HG02840 (cell line): Measurements from ENCODE around the gene IGF2BP3.
"Not testable (repeated sequence)": the region's sequence is repeated elsewhere in the genome, so short reads cannot be mapped to it uniquely, and the experiment has no call there.

ENCODE experiments used
- ATAC-seq: cut with Tn5 transposase; IDR thresholded peaks from one replicate; pipeline ENCODE4 v1.9.1; 2021; ENCODE audit warnings: mild to moderate bottlenecking, moderate library complexity, moderate number of reproducible peaks; ENCODE audit not compliant: unreplicated experiment, low FRiP score

The IGF2BP3 gene

DNA sequence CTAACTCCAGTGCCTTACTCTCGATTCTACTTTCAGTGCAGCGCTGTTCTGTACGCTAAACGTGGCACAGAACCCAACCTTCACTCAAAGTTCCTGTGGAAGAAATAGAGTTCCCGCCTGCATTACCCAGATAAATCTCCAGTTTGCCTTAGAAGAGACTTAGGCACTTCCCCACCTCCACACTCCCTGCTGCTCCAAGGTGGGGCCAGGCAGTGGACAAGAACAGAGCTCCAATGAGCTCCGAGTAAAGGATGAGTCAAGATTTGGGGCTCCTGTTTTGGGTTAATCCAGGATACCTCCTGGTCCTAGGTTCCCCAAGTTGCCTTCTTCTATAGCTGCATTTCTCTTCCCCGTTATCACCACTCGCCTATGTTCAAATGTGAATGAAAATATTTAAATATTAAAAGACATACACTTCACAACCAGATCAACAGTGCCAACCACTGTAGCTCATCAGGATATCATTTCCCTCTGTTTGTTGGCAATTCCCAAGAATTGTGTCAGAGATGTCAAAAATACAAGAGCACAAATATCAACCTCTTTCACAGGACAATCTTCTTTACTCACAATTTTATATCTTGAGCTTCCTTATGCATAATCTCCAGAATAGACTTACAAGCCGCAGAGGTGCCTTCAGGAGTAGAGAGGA is 123.1 kb downstream of the IGF2BP3 start:
- ATAC-seq: no peak

DNA sequence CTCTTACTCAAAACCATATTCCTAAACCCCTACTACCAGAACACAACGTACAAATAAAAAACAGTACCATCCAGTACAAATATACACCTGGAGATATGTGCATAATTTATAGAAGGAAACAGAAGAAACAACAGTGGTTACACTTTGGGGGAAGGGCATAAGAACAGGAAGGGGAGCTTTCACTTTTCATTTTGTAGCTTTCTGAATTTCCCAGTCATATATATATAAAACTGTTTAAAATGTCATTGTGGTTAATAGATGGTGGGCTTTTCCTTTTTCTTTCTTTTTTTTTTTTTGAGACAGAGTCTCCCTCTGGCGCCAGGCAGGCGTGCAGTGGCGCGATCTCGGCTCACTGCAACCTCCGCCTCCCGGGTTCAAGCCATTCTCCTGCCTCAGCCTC is 124.0 kb downstream of the IGF2BP3 start:
- ATAC-seq: no peak

DNA sequence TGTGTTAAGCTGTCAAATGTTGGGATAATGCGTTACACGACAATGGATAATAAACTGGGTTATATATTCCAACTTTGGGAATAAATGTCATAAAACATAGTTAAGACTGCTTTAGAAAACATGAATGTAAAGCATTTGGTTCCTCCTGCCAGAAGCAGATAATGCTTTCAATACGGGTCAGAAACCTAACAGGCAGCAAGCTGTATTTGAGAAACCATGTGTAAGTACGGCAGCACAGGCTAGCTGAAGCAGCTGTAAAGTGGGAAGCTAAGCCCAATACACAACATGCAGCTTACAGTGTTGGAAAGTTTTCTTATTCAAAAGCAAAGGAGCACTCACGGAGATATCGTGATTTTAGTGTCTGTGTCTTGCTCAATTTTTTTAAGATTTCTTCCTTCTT is 124.7 kb downstream of the IGF2BP3 start:
- ATAC-seq: no peak

DNA sequence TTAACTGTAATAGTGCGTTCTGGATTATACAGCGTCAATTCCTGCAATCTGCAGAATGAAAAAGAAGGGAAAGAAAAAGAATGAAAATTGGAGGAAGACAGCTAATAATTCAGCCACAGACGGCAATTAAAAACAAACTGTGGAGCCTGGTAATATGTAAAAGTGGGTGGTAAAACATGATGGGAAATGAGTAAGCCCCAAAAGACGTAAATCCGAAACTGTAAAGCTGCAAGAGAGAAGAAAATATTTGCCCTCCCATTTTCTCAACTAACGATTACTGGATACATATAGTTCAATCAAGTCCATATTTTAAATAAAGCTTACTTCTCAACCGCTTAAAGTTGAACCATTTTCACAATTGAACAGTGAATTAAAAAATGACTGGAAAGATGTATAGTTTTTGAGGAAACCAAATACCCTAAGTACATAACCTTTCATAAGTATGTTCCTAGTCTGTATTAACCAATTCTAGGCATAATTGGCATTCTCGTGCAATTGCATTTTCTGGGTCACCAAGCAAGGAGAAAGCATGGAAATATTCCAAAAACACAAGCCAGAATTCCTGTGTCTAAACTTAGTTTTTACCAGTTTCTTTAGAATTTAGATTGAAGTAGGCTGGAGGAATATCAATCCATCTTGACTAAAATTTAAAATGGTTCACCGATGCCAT is 126.3 kb downstream of the IGF2BP3 start:
- ATAC-seq: no peak

DNA sequence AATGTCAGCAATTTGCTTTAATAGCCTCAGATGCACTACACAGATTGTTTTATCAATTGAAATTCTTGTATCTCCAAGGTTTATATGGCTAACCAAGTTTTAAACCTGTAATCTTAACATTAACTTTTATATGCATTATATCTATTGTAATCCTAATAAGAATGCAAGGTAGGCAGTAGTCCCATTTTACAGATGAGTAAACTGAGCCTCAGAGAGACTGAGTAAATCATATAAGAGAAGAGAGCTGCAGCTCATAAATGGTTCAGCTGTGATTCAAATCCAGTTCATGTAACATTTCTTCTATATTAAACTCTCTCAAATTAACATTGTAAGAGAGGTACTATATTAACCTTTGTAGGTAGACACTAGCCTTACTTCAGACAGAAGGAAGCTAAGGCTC is 127.2 kb downstream of the IGF2BP3 start:
- no peak for ATAC-seq

DNA sequence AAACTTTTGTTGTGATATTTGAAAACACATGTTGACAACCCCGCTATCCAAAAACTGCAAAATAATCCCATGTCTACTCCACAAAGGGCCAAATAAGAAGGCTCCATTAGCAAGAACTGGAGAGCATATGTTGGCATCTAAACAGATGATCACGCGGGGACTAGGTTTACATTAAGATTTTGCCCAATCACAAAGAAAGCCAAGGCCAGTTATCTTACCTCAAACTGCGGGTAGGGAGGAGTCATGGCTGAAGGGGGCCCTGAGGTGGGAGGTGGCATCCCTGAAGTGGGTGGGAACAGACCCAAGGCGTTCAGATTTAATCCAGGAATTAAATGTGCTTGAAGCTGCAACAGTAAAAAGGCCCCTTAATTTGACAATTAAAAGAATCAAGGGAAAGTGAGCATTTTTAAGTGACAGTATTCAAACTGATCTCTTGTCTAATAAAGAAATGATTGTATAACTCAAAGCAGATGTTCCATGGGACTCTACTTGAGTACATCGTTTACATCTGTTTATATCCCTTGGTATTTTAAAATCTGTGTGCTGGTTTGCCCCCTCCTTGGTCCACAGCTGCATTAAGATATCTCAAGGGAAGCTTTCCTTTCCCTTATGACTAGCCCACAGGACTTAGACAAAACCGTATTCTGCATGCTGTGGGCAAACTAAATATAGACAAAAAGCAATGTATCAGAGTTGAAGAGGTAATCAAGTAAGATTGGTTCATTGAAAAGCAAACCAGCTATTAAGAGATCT is 128.3 kb downstream of the IGF2BP3 start:
- no peak for ATAC-seq

DNA sequence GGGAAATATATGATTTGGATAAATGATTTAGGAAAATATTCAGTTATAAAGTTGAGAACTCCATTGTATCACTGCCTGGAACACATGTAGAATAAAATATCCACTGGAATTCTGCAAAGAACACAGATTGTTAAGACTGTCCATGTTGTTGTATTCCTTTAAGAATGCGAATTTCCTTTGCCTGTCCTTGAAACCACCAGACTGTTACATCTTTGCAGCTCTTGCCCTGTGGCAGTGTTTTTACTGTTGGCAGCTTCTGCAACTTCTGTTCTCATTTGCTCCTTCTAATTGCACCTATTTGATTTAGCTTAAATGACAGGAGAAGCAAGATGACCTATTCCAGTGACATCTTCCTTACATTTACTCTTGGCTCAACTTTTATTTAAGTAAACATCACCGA is 131.4 kb downstream of the IGF2BP3 start:
- ATAC-seq: no peak

DNA sequence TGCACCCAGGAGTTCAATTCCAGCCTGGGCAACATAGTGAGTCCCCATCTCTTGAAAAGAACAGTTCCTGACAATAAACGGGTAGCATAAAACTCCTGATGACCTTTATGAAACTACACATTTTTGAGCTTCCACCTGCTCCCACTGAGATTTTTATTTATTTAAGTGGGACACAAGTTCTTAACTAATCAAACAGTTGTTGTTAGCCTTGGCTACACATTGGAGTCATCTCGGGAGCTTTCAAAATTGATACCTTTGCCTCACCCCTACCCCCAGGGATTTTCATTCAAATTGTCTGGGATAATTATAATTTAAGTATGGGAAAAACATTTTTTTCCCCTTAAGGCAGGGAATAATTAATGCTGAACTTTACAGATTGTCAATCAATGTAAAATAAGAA is 131.9 kb downstream of the IGF2BP3 start:
- no peak for ATAC-seq

DNA sequence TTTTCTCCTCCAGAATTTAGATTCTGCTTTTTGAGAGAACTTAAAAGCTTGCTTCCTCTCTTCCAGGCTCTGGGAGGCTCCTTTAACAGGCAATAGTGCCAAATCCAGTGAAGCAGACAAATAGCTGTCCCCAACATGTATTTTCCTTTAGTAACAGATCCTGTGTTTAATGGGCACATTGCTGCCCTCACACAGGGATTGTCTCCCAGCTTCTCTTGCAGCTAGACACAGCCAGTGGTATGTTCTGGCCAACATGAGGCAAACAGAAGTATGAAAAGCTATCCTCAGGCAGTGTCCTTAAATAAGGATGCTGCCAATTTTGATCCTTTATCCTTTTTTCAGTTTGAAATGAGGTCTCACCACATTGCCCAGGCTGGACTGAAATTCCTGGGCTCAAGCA is 132.9 kb downstream of the IGF2BP3 start:
- no peak for ATAC-seq

DNA sequence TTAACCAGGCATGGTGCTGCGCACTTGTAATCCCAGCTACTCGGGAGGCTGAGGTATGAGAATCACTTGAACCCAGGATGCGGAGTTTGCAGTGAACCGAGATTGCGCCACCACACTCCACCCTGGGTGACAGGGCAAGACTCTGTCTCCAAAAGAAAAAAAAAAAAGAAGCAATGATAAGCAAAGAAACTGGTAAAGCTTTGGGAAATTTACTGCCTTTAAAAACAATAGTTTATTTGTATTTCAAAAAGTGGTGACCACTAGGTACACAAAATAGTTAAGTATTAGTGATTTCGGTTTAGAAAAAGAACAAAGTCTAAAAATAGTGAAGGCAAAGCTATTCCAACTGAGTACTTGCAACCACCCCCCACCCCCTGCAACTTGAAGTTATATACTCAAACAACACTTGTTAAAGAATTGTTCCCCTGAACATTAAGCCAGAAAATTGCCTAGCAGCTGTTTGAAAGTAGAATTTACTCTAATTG is 133.4 kb downstream of the IGF2BP3 start:
- ATAC-seq: no peak

DNA sequence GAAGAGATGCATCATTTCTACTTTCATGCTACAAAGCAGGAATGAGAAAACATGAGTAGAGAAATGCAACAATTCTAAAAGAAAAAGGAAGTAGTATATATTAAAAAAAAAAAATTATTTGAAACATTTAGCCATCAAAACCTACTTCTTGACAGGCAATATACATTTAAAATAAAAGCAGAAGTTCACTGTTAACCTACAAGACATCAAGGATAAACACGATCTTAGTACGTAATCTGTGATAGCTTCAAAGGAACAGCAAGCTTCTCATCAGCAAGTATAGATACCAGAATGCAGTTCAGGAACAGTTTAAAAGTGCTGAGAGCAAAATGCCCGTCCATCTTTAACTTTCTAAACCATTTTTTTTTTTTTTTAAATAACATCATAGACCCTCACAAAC is 134.2 kb downstream of the IGF2BP3 start:
- ATAC-seq: no peak

DNA sequence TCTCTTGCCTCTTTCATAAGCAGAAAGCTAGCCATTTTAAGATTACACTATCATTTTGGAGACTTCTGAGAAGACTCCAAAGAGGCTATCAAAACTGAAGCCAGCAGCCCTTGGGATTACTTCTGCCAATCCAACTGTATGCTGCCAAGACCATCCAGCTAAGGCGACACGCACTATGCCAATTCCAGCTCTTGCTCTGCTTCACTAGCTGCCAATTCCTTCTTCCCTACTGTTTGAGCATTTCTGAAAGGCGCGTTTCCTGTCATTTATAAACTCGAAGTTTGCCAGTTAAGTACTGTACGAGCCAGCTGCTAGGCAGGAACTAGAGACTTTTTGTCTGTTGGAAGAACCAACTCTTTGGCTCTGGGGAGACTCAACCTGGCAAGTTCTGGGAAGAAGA is 134.7 kb downstream of the IGF2BP3 start:
- ATAC-seq: no peak

DNA sequence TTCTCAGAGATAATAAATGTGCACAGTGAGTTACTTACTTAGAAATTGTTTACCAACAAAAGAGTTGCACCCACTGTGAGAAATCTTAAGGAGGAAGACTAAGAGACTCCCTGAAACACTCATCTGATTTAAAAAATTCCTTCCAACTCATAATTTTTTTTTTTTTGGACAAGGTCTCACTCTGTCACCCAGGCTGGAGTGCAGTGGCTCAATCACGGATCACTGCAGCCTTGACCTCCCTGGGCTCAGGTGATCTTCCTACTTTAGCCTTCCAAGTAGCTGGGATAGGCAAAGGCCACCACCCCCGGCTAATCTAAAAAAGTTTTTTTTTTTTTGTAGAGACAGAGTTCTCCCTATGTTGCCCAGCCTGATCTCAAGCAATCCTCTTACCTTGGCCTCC is 135.2 kb downstream of the IGF2BP3 start:
- no peak for ATAC-seq

DNA sequence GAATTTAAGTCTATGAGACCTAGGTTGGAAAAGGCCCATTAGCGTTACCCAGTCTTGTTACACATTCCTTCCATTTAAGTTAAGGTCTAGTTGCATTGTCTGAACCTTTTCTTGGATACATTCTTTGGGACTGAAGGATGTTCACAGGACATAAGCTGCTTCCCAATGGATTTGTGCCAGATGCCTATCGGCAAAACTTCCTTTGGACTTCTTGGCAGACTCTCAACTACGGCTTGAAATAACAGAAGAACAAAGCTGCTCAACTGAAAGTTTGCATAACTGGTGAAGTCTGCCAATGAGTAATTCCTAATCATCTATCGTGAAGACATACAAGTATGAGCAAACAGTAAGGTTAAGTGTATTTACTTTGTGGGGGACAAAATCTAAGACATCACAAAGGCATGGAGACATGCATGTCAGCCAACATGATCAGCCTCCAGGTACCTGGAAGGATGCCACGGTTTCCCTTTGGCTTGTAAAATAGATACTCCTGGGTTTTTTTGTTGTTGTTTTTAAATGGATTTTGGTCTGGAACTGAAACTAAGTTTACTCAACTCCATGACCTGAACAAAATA is 135.7 kb downstream of the IGF2BP3 start:
- ATAC-seq: no peak

DNA sequence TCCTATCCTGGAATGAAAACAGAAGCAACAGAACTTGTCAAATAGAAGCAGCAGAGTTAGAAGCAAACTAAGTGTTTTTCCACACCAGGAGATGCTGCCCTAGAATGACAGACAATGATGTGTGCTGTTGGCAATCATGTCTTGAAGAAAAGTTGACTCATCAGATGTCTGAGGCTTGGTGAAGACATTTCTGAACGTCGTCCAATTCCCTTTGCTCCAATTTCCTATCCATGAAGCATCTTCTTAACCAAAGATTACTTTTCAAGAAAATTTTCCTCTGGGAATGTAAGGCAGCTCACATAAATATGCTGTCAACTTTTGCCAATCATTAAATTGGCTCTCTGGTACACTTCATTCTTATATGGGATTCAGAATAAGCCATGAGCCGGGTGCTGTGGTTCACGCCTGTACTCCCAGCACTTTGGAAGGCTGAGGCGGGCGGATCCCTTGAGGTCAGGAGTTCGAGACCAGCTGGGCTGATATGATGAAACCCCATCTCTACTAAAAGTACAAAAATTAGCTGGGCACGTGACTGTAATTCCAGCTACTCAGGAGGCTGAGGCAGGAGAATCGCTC is 136.5 kb downstream of the IGF2BP3 start:
- no peak for ATAC-seq

DNA sequence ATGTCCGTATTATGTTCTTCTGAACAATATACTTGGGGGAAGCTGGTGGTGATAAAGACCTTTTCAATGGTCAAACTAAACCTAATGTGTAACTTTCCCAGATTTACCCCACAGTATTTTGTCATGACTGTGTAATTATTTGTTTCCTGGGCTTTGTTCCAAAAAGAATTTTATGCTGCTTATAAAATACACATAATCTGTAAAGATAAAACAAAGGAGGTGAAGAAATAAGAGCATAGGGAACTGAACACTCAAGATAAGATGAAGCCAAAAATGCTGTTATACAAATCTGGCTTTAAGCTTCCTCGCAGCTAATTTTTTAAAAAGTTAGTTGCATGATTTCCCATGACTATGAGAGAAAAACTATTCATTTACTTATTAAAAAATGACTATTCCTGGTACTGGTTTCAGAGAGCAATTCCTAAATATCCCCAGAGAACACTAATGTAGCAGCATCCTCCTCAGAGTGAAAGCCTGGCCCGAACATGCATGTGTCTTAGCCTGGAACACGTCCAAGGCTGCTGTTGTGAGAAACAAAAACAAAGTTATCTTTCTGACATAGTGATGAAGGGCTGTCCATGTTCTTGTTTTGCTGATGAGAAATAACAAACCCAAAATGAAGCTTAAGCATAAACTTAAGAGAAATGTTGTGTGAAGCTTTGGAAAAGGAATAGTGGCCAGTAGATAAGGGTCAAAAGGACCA is 137.2 kb downstream of the IGF2BP3 start:
- no peak for ATAC-seq

DNA sequence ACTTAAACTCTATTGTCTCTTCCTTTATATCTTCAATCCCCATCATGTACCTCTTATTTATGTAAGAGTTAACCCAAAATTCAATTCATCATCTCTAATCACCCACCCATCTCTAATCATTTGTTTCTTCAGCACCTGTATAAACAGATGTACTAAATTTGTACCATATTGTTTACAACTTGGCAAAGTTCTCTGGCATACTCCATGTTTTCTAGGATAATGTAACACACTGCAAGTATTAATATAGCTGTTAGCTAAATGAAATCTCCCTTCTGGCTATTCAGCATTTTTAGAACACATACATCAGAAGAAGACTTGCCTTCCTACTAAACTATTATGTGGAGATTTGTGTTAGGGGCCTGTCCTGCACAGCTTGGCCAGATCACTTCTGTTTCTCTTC is 138.1 kb downstream of the IGF2BP3 start:
- ATAC-seq: no peak

DNA sequence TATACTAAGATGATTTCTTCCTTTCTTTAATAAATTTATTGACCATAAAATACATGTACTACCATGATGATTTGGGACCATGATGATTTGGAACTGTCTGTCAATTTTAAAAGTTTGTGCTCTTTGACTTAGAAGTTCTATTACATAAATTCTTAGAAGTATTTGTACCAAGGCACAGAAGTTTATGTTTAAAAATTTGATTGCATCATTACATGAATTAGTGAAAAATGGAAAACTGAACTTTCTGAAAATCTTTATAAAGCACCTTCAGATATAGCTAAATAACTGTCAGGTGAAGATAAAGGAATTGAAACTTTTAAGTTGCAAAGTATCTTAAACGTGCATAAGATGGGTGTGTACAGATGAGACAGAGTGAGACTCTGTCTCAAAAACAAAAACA is 139.2 kb downstream of the IGF2BP3 start:
- no peak for ATAC-seq

DNA sequence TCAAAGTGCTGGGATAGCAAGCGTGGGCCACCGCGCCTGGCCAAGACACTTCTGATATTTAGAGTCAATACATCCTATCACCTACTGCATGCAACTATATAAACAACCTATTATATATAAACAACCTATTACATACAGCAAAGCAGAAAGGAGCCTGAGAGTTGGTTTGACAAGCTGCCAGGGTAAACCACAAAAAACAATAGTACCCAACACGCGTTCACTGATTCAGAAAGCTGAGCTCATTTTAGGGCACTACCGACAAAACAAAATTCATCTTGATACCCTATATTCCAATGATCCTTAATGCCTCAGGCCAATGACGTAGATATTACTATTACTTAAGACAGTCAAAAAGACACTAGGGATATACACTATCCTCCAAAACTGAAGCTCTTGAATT is 154.9 kb downstream of the IGF2BP3 start:
- no peak for ATAC-seq

DNA sequence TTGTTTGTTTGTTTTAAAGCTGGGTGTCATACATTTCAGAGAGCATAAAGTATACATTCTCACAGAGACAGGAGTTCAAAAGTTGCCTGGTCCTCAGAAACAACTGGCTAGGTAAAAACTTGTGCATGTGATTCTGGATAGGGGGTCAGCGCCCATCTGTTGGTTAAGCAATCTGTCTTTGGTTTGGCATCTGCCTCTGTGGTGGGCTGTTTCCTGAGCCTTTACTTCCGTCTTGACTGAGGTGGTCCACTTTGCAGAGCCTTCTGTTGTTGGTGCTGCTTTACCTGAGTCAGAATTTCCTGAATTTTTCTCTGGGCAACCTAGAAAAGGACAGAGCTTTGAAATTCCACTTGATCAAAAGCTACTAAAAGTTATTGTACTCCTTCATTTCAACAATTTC is 158.2 kb downstream of the IGF2BP3 start:
- ATAC-seq: not testable (repeated sequence)
